Upper lobe of left lung (tissue), 6 donors: ENCODE data around the gene ITPR2. TPM values are rescaled to one million over a fixed set of nuclear protein-coding genes. Genes with fewer than 3 reads are reported as not detected.

Experiments
- ATAC-seq, 2 donors: fragments of 200-7000 bp; cut with Tn5 transposase; one replicate each; pipeline ENCODE4 v1.9.1; 2022; ENCODE audit warnings: mild to moderate bottlenecking in 2 of 2, moderate library complexity in 2 of 2; ENCODE audit not compliant: low FRiP score in 2 of 2
- DNase-seq, 2 donors: peaks; one replicate each; pipeline ENCODE4 v3.0.0-alpha.2; 2019 to 2020
- H3K27ac ChIP-seq, 4 donors: fragments of 200-600 bp; sonication (generic); one replicate each; pipeline ENCODE4 v1.5.1; 2016 to 2019
- H3K27me3 ChIP-seq, 4 donors: fragments of 200-600 bp; sonication (generic); one replicate each; pipeline ENCODE4 v1.5.1; 2017 to 2019
- H3K36me3 ChIP-seq, 4 donors: fragments of 200-600 bp; sonication (generic); one replicate each; pipeline ENCODE4 v1.5.1; 2016 to 2019
- H3K4me1 ChIP-seq, 4 donors: fragments of 200-600 bp; sonication (generic); one replicate each; pipeline ENCODE4 v1.5.1; 2018 to 2019
- H3K4me3 ChIP-seq, 4 donors: fragments of 200-600 bp; sonication (generic); one replicate each; pipeline ENCODE4 v1.5.1; 2017 to 2019; ENCODE audit warnings: mild to moderate bottlenecking in 2 of 4, moderate library complexity in 1 of 4
- H3K9me3 ChIP-seq, 4 donors: fragments of 200-600 bp; sonication (generic); one replicate each; pipeline ENCODE4 v1.5.1; 2018 to 2019
- EP300 ChIP-seq, 4 donors: sonication (generic); formaldehyde crosslinking; IDR thresholded peaks; one replicate each; pipeline ENCODE4 v1.5.1; 2017; ENCODE audit warnings: antibody characterized with exemption in 4 of 4, control low read depth in 2 of 4
- POLR2A ChIP-seq, 4 donors: fragments of 450-650 bp; IDR thresholded peaks; one replicate each; pipeline ENCODE4 v1.5.1; 2016 to 2017; ENCODE audit warnings: antibody characterized with exemption in 4 of 4, mild to moderate bottlenecking in 2 of 4
- POLR2AphosphoS5 ChIP-seq, 2 donors: sonication (generic); formaldehyde crosslinking; IDR thresholded peaks; one replicate each; pipeline ENCODE4 v1.5.1; 2017; ENCODE audit warnings: antibody characterized with exemption in 2 of 2
- WGBS, 2 donors: methylation state at CpG; one replicate each; pipeline ENCODE4 v1.1.5; 2017 to 2018; 5-methylcytosine and 5-hydroxymethylcytosine counted together
- total RNA-seq, 6 donors: library from RNA; depleted of rRNA in 4 of 6; stranded (reverse); fragments of >200 nt in 4 of 6; gene quantifications; one replicate each; pipeline versions ENCODE4 v1.1.0 to v1.2.1, GENCODE V29; 2016 to 2021
- TF ChIP-seq, protein P1 (sequence below), 6 experiments: fragments of 450-650 bp in 4 of 6; fragments of 200-600 bp in 2 of 6; sonication (generic) in 2 of 6; IDR thresholded peaks; one replicate each; pipeline ENCODE4 v1.5.1; 2016 to 2019; ENCODE audit warnings: antibody characterized with exemption in 6 of 6
- donor health status: DM: no; HTN: no; CAD: no; lungs with moderate emphysema.
- donor health status: DM: no; HTN: yes; CAD: no; lungs with severe emphysema.

ITPR2 gene
- total RNA-seq, 6 donors from 2014 or later = 35.5 to 115 (median 45.0) TPM

DNA sequence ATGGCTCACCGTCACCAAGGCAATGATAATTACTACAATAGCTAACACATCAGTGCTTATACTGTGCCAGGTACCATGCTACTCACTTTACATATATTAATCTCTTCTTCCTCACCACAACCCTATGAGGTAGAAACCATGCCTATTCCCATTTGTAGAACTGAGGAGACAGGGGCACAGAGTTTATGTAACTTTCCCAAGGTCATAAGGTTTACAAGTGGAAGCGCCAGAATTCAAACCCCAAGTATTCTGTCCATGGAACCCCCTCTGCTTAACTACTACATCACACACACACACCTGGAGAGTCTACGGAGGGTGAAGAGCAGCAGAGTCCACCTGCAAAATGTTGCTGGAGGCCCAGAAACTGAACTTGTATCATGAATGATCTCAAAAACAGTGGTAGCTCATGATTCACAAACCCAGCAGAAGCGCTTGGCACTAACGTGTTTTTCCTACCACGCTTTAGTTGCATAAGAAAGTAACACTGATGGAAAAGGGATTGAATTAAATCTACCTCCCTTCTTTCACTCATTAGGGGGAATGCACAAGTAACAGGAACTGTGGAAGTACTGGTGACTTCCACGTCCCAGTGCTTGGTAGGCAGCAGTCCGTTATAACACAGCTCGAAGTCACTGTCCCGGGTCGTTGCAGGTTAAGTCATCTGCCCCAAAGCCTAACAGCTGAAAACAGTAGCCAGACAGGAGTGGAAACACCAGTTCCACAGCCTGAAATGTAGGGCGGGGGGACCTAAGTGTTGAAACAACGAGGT lies 2.0 kb downstream of the ITPR2 start:
- ATAC-seq (no peak), DNase-seq (no peak)
- Histone ChIP-seq H3K27ac (no peak overlapping the region), H3K4me3 (peak overlapping the region in 1 of 4 donors; percentile 19), H3K27me3 (no peaks in the 10 kb centered on the region), H3K36me3 (no peaks in the 10 kb centered on the region), H3K4me1 (peaks cover 4 to 18% (median 11%) of the 10 kb centered on the region in 4 donors), H3K9me3 (no peaks in the 10 kb centered on the region)
- WGBS, 2 donors = 67 to 73% methylated on average over 13 of the region's 13 CpGs
- TF ChIP-seq, protein P1, sequence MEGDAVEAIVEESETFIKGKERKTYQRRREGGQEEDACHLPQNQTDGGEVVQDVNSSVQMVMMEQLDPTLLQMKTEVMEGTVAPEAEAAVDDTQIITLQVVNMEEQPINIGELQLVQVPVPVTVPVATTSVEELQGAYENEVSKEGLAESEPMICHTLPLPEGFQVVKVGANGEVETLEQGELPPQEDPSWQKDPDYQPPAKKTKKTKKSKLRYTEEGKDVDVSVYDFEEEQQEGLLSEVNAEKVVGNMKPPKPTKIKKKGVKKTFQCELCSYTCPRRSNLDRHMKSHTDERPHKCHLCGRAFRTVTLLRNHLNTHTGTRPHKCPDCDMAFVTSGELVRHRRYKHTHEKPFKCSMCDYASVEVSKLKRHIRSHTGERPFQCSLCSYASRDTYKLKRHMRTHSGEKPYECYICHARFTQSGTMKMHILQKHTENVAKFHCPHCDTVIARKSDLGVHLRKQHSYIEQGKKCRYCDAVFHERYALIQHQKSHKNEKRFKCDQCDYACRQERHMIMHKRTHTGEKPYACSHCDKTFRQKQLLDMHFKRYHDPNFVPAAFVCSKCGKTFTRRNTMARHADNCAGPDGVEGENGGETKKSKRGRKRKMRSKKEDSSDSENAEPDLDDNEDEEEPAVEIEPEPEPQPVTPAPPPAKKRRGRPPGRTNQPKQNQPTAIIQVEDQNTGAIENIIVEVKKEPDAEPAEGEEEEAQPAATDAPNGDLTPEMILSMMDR (IDR thresholded peaks at IDR 0.05) = no peak
- TF ChIP-seq POLR2AphosphoS5 (IDR thresholded peaks at IDR 0.05) (no peak), EP300 (IDR thresholded peaks at IDR 0.05) (no peak), POLR2A (IDR thresholded peaks at IDR 0.05) (no peak)

- no peak overlapping the region for H3K27ac ChIP-seq
- ATAC-seq = no peak
- no peaks in the 10 kb centered on the region for H3K9me3 ChIP-seq
- no peak for TF ChIP-seq POLR2A (IDR thresholded peaks at IDR 0.05)
- TF ChIP-seq EP300 (IDR thresholded peaks at IDR 0.05) = no peak
- TF ChIP-seq POLR2AphosphoS5 (IDR thresholded peaks at IDR 0.05) = no peak
- TF ChIP-seq, protein P1 (IDR thresholded peaks at IDR 0.05) = no peak
- no peaks in the 10 kb centered on the region for H3K36me3 ChIP-seq
- WGBS, 2 donors = 37 to 60% methylated on average over 1 of the region's 1 CpG
- no peak for DNase-seq
- no peak overlapping the region for H3K4me3 ChIP-seq
- peaks cover 4 to 18% (median 11%) of the 10 kb centered on the region in 4 donors for H3K4me1 ChIP-seq
- no peaks in the 10 kb centered on the region for H3K27me3 ChIP-seq
These were observed 2.6 kb downstream of the ITPR2 start for GRCh38 chr12:26830363-26830762.

DNA sequence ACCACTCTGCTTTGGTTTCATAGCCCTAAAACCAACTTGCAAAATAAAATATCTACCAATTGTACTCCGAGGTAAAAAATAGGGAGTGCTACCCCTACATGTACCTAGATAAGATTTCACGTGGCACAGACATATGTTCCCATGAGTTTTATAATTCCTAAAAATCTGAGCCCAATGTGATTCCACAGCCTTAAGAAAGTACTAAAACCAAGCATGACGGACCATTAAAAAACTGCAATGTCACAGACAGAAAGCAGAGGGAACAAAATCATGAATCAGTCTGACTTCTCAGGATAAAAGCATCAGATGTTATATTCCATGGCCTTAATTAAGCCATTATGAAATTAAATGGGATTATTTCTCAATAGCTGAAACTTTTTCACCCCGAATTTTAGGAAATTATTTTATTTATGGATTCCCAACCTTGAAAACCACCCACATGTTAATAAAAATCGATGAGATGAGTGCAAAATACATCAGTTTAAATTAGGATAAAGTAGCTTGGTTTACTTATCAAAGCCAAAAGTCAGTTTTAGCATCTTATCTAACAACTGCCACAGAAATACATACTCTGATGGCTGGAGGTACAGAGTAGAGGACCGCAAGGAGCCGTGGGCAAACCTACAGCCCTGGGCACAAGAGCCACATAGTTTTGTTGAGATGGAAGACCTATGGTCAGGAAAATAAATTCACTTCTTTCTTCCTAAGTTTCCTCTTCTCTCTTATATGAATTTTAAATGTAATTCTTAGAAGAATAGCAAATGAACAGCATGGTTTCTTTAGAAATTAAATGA lies 4.5 kb downstream of the ITPR2 start:
- Histone ChIP-seq H3K4me1 (peaks cover 4 to 14% (median 10%) of the 10 kb centered on the region in 4 donors), H3K27me3 (no peaks in the 10 kb centered on the region), H3K36me3 (no peaks in the 10 kb centered on the region), H3K9me3 (no peaks in the 10 kb centered on the region), H3K4me3 (no peak overlapping the region), H3K27ac (no peak overlapping the region)
- 86 to 87% methylated on average over 7 of the region's 7 CpGs for WGBS, 2 donors
- ATAC-seq = no peak
- TF ChIP-seq, protein P1 (IDR thresholded peaks at IDR 0.05) = no peak
- TF ChIP-seq POLR2A (IDR thresholded peaks at IDR 0.05) (no peak), POLR2AphosphoS5 (IDR thresholded peaks at IDR 0.05) (no peak), EP300 (IDR thresholded peaks at IDR 0.05) (no peak)
- no peak for DNase-seq

DNA sequence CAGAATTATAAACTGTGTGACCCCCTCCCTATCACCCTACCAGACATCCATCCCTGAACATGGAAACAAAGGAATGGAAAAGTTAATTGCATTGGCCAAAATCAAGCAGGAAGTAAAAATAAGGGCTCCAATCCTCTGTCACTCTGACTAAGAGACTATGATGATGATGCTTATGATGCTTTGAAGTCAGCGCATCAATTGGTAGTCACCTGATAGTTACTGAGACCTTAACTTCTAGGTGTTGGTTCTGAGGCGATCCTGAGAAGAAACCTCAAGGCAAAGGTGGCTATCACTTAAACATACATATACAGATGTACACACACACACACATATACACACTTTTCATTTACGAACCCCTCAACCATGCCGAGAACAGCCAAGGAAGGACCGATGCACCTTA lies 6.6 kb downstream of the ITPR2 start:
- whole genome bisulfite sequencing, 2 donors = 95 to 99% methylated on average over 5 of the region's 5 CpGs
- Histone ChIP-seq H3K27ac (no peak overlapping the region), H3K4me1 (peaks cover 4 to 13% (median 10%) of the 10 kb centered on the region in 4 donors), H3K9me3 (no peaks in the 10 kb centered on the region), H3K4me3 (no peak overlapping the region), H3K36me3 (no peaks in the 10 kb centered on the region), H3K27me3 (no peaks in the 10 kb centered on the region)
- TF ChIP-seq EP300 (IDR thresholded peaks at IDR 0.05) = no peak
- TF ChIP-seq POLR2AphosphoS5 (IDR thresholded peaks at IDR 0.05) = no peak
- no peak for TF ChIP-seq POLR2A (IDR thresholded peaks at IDR 0.05)
- TF ChIP-seq, protein P1 (IDR thresholded peaks at IDR 0.05) = no peak
- ATAC-seq (no peak), DNase-seq (no peak)
